ENCODE measurements around the gene PNPLA7.

- TF ChIP-seq CTCF (IDR thresholded peaks at IDR 0.05) (no peak), POLR2A (IDR thresholded peaks at IDR 0.05) (no peak)
These were observed 93.3 kb downstream of the PNPLA7 start for GRCh38 chr9:137456864-137457405.
